Activated T-helper 17 cell treated with anti-CD3 and anti-CD28 coated beads, Interleukin-2, amount 50 U/mL, for 72 hours (primary cell): ENCODE results near the gene PUDP. TPM values are rescaled to one million over a fixed set of nuclear protein-coding genes. Genes with fewer than 3 reads are reported as not detected.
A peak's percentile ranks its signal among the peaks of the same experiment; 100 is the strongest.
"Not testable (repeated sequence)": the region's sequence is repeated elsewhere in the genome, so short reads cannot be mapped to it uniquely, and the experiment has no call there.

Source experiments
- ATAC-seq: fragments of 150-1000 bp; cut with Tn5 transposase; replicated peaks from 2 replicates; pipeline ENCODE4 v1.10.0; 2021; ENCODE audit warnings: mild to moderate bottlenecking, moderate library complexity
- H3K27ac Mint-ChIP-seq: one replicate; pipeline ENCODE4 v1.8.0; 2022; ENCODE audit warnings: mixed read lengths
- H3K27me3 Mint-ChIP-seq: one replicate; pipeline ENCODE4 v1.8.0; 2022; ENCODE audit warnings: mixed read lengths
- H3K36me3 Mint-ChIP-seq: one replicate; pipeline ENCODE4 v1.8.0; 2022; ENCODE audit warnings: low read depth, mild to moderate bottlenecking, mixed read lengths
- H3K4me1 Mint-ChIP-seq: one replicate; pipeline ENCODE4 v1.8.0; 2022; ENCODE audit warnings: mixed read lengths
- H3K4me3 Mint-ChIP-seq: one replicate; pipeline ENCODE4 v1.8.0; 2022; ENCODE audit warnings: mild to moderate bottlenecking, mixed read lengths
- H3K9me3 Mint-ChIP-seq: one replicate; pipeline ENCODE4 v1.8.0; 2022; ENCODE audit warnings: mixed read lengths
- total RNA-seq, 2 donors: library from RNA; stranded (reverse); gene quantifications; one replicate each; pipeline ENCODE4 v1.2.3, GENCODE V29; 2022

The PUDP gene
- total RNA-seq, 2 donors from 2014 or later = 11.2 to 22.1 TPM

DNA sequence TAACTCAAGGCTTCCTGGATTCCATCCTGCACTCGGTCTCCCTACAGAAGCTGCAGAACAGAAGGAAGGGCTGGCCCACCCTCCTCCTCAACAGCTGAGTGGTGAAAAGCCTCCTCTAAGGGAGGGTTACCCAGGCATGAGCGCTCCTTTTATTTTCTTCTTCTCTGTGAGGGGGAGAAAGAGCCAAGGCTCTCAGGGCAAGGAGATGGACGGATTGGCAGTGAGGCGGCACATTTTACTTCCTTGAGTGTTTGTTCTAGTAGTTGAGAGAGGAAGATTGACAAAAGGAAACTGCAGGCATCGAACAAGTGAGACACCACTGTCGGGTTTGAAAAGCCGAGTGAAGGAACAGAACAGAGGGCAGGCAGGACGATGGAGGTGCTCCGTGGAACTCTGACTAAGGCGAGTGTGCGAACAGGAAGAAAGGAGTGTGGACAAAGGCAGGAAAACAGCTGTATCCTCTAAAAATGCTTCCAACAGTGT, 38.9 kb downstream of the PUDP start:
- Mint-ChIP-seq H3K27me3 (no peaks in the 10 kb centered on the region), H3K4me3 (no peak overlapping the region), H3K9me3 (no peaks in the 10 kb centered on the region), H3K4me1 (peaks cover 5% of the 10 kb centered on the region), H3K27ac (no peak overlapping the region), H3K36me3 (peaks cover 17% of the 10 kb centered on the region)
- no peak for ATAC-seq

- ATAC-seq = no peak
- Mint-ChIP-seq H3K27ac (no peak overlapping the region), H3K4me1 (peaks cover 5% of the 10 kb centered on the region), H3K36me3 (peaks cover 28% of the 10 kb centered on the region), H3K4me3 (no peak overlapping the region), H3K9me3 (no peaks in the 10 kb centered on the region), H3K27me3 (no peaks in the 10 kb centered on the region)
Observed at GRCh38 chrX:7108030-7108429, 39.9 kb downstream of the PUDP start.

GRCh38 chrX:7106649-7107048, 41.3 kb downstream of the PUDP start:
- Mint-ChIP-seq H3K4me1 (peaks cover 5% of the 10 kb centered on the region), H3K27ac (no peak overlapping the region), H3K9me3 (no peaks in the 10 kb centered on the region), H3K4me3 (no peak overlapping the region), H3K27me3 (no peaks in the 10 kb centered on the region), H3K36me3 (peaks cover 41% of the 10 kb centered on the region)
- no peak for ATAC-seq

GRCh38 chrX:7102119-7102518, 45.8 kb downstream of the PUDP start:
- Mint-ChIP-seq H3K4me1 (no peaks in the 10 kb centered on the region), H3K4me3 (no peak overlapping the region)

GRCh38 chrX:7100022-7100421, 47.9 kb downstream of the PUDP start:
- no peak for ATAC-seq
- Mint-ChIP-seq H3K4me3 (no peak overlapping the region), H3K4me1 (no peaks in the 10 kb centered on the region), H3K9me3 (no peaks in the 10 kb centered on the region), H3K27me3 (no peaks in the 10 kb centered on the region), H3K27ac (no peak overlapping the region), H3K36me3 (peaks cover 44% of the 10 kb centered on the region)

More at GRCh38 chrX:7102119-7102518, 45.8 kb downstream of the PUDP start:
- no peak for ATAC-seq
- Mint-ChIP-seq H3K27me3 (no peaks in the 10 kb centered on the region), H3K9me3 (no peaks in the 10 kb centered on the region), H3K36me3 (peaks cover 51% of the 10 kb centered on the region), H3K27ac (no peak overlapping the region)

GRCh38 chrX:7095657-7096056, 52.3 kb downstream of the PUDP start:
- H3K4me3 Mint-ChIP-seq, H3K27me3 Mint-ChIP-seq, H3K36me3 Mint-ChIP-seq, H3K27ac Mint-ChIP-seq, H3K9me3 Mint-ChIP-seq, ATAC-seq, H3K4me1 Mint-ChIP-seq: not testable (repeated sequence)

DNA sequence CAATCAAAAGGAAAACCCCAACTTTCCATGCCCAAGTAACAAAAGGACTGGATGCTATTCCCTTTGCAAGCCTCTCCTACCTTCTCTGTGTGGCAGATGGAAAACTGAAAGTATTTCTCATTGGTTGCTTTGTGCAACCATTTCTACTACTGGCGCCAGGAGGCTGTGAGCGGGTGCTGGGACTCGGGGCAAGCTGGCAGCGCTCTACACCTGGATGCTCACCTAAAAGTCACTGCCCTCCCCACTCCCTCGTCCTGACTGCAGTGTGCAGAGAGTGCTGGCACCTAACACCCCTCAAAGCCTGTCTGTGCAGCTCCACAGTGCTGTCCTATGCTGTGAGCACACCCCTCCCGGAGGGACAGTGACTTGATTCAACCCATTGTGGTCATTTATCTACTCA, 54.6 kb downstream of the PUDP start:
- Mint-ChIP-seq H3K27ac (no peak overlapping the region), H3K4me1 (peaks cover 5% of the 10 kb centered on the region), H3K4me3 (no peak overlapping the region), H3K27me3 (no peaks in the 10 kb centered on the region), H3K9me3 (no peaks in the 10 kb centered on the region), H3K36me3 (no peaks in the 10 kb centered on the region)
- ATAC-seq = no peak

DNA sequence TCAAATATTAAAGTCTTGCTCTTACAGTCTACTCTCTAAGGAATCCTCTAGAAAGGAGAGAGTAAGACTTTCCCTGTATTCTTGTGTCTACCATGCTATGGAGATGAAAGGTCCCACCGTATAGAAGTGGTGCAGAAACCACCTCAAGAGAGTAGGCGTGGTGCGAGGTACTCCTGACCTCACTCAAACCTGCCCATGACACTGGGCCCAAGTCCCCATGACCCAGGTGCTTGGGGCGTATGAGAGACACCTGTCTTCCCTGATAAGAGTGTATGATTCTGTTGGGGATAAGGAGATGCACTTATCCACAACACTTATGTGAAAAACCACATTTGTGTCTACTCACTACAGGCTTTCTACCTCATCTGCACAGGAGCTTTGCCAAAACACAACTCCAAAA, 55.4 kb downstream of the PUDP start:
- H3K27ac Mint-ChIP-seq = no peak overlapping the region
- no peaks in the 10 kb centered on the region for H3K9me3 Mint-ChIP-seq
- H3K36me3 Mint-ChIP-seq = no peaks in the 10 kb centered on the region
- peaks cover 5% of the 10 kb centered on the region for H3K4me1 Mint-ChIP-seq
- no peak for ATAC-seq
- H3K27me3 Mint-ChIP-seq = no peaks in the 10 kb centered on the region
- no peak overlapping the region for H3K4me3 Mint-ChIP-seq

DNA sequence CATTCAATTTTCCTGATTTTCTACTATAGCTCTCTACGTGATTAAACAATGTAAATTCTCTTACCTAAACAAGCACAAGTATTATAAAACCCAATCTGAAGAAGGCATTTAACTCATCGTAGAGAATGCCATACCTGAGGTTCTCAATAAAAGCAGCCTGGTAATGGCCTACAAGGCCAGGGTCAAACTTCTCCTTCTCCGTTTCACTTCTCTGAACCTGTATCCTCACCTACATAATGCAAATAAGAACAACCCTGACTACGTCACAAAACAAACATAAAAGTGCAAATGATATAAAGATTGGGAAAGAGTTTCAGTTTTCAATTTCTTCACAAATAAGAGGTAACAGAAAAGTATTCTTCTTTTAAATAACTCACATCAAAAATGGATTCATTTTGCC, 56.0 kb downstream of the PUDP start:
- H3K36me3 Mint-ChIP-seq = no peaks in the 10 kb centered on the region
- no peak overlapping the region for H3K4me3 Mint-ChIP-seq
- H3K27me3 Mint-ChIP-seq = no peaks in the 10 kb centered on the region
- H3K4me1 Mint-ChIP-seq = peaks cover 5% of the 10 kb centered on the region
- H3K27ac Mint-ChIP-seq = no peak overlapping the region
- ATAC-seq = no peak
- H3K9me3 Mint-ChIP-seq = no peaks in the 10 kb centered on the region

GRCh38 chrX:7090641-7091040, 57.3 kb downstream of the PUDP start:
- ATAC-seq = no peak
- peaks cover 15% of the 10 kb centered on the region for H3K4me1 Mint-ChIP-seq

GRCh38 chrX:7088968-7089615, 58.9 kb downstream of the PUDP start:
- Mint-ChIP-seq H3K4me3 (no peak overlapping the region), H3K9me3 (no peaks in the 10 kb centered on the region), H3K27ac (no peak overlapping the region), H3K27me3 (no peaks in the 10 kb centered on the region), H3K36me3 (no peaks in the 10 kb centered on the region), H3K4me1 (peaks cover 19% of the 10 kb centered on the region)
- no peak for ATAC-seq

More at GRCh38 chrX:7090641-7091040, 57.3 kb downstream of the PUDP start:
- no peaks in the 10 kb centered on the region for H3K27me3 Mint-ChIP-seq
- no peak overlapping the region for H3K27ac Mint-ChIP-seq
- H3K36me3 Mint-ChIP-seq = no peaks in the 10 kb centered on the region
- H3K4me3 Mint-ChIP-seq = no peak overlapping the region
- no peaks in the 10 kb centered on the region for H3K9me3 Mint-ChIP-seq

DNA sequence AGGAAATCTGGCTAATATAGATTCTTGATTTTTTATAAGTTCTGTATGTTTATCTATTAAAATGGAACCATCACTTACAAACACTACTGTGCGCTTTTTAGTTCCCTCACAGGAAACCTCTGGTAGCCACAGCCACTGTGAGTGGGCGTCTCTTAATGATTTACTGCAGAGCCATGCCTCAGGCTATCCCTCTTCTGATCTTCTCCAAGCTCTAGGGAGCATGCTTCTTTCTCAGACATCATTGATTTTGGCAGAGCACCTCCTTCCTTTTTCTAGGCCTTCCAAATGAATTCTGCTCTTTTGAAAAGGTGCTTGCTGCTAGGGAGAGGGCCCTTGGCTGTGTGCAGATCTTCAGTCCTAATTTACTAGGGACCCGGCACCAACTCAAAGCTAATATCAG, 61.6 kb downstream of the PUDP start:
- H3K27me3 Mint-ChIP-seq = no peaks in the 10 kb centered on the region
- no peaks in the 10 kb centered on the region for H3K36me3 Mint-ChIP-seq
- peaks cover 22% of the 10 kb centered on the region for H3K4me1 Mint-ChIP-seq

DNA sequence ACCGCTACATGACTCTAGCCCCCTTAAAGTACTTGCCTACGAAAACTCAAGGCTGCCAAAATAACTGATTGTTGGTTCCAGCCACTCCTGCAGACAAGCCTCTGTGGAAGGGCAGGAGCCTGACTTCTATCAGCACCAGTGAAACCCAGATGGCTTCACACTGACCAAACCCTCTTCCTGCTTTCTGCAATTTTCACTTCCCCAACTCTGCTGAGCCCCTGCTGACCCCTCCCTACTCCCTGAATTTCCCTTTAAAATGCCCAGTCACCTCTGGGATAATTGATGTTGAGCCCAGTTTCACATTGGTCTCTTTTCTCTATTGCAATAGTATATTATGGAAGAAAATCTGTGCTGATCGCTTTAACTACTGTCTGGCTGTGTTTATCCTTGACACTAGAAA, 62.1 kb downstream of the PUDP start:
- ATAC-seq = no peak

More for the DNA sequence above, 61.6 kb downstream of the PUDP start:
- Mint-ChIP-seq H3K4me3 (no peak overlapping the region), H3K27ac (no peak overlapping the region), H3K9me3 (no peaks in the 10 kb centered on the region)
- no peak for ATAC-seq

GRCh38 chrX:7084841-7085240, 63.1 kb downstream of the PUDP start:
- Mint-ChIP-seq H3K4me3 (no peak overlapping the region), H3K27ac (no peak overlapping the region), H3K36me3 (no peaks in the 10 kb centered on the region), H3K9me3 (no peaks in the 10 kb centered on the region), H3K4me1 (peaks cover 22% of the 10 kb centered on the region), H3K27me3 (no peaks in the 10 kb centered on the region)
- no peak for ATAC-seq

More for the DNA sequence above, 62.1 kb downstream of the PUDP start:
- Mint-ChIP-seq H3K9me3 (no peaks in the 10 kb centered on the region), H3K27me3 (no peaks in the 10 kb centered on the region), H3K4me3 (no peak overlapping the region), H3K36me3 (no peaks in the 10 kb centered on the region), H3K27ac (no peak overlapping the region), H3K4me1 (peaks cover 22% of the 10 kb centered on the region)

DNA sequence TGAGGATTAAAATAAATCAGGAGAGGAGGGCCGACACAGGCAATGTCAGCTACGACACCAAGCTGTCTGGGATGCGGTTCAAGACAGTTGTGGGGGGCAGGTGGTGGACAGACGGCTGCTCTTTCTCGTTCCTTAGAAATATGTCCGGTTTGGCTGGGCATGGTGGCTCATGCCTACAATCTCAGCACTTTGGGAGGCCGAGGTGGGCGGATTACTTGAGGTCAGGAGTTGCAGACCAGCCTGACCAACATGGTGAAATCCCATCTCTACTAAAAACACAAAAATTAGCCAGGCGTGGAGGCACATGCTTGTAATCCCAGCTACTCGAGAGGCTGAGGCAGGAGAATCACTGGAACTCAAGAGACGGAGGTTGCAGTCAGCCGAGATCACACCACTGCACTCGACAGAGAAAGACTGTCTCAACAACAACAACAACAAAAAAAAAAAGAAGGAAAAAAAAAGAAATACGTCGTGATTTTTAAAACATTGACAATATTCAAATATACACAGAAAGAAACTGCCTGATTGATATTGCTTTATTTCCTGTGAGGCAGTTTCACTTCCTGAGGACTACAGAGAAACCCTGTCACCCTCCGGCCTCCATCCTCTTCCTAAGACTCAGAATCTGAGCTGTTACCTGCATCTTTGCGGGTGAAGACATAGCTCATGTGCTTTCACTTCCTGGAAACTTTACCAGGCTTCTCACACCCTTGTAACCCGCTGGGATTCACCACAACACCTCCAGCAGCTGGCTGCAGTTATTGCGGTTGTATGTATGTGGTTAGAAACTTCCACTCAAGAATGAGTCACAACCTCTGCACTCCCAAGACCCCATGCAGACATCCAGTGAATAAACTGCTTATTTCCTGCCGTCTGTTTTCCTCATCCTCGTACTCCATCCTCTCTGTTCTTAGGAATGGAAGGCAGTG, 64.2 kb downstream of the PUDP start:
- Mint-ChIP-seq H3K4me3 (peak overlapping the region; percentile 52), H3K27me3 (no peaks in the 10 kb centered on the region), H3K27ac (peak overlapping the region; percentile 81), H3K9me3 (no peaks in the 10 kb centered on the region), H3K36me3 (no peaks in the 10 kb centered on the region), H3K4me1 (peaks cover 17% of the 10 kb centered on the region)
- peak; percentile 97 for ATAC-seq
